AG09309 (cell line): ENCODE measurements around the gene CDK8.

ENCODE experiments used
- DNase-seq: peaks from one replicate; pipeline ENCODE4 v3.0.0-alpha.2; 2010; ENCODE audit warnings: low read depth
- H3K4me3 ChIP-seq: 2 replicates; pipeline ENCODE4 v1.5.1; 2011; ENCODE audit warnings: mild to moderate bottlenecking, low read depth, low read length, moderate library complexity; ENCODE audit not compliant: control insufficient read depth
- CTCF ChIP-seq: IDR thresholded peaks from 2 replicates; pipeline ENCODE4 v1.5.1; 2011; ENCODE audit warnings: mild to moderate bottlenecking, low read depth, low read length, inconsistent platforms; ENCODE audit not compliant: insufficient read depth, control insufficient read depth; ENCODE audit errors: missing control alignments

Gene CDK8

DNA sequence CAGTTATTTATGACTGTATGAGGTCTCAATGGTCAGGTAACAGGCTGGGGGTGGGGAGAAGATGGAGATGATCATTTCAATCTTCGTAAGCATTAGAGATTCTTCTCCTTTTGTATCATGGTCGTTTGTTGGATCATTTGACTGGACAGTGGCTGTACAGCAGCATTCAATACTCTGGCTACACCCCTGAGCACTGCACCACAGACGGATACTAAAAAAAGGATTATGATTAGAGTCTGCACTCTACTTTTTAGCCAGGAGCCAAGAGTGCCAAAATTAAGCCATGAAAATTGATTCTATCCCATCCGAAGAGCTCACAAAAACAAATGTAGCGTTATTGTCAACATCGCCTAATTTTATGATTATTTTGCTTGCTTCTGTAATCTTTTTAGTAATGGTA, 41.9 kb downstream of the CDK8 start:
- DNase-seq: no peak
- no peak overlapping the region for H3K4me3 ChIP-seq
- TF ChIP-seq CTCF: no peak

GRCh38 chr13:26299168-26299750, 45.3 kb downstream of the CDK8 start:
- H3K4me3 ChIP-seq: no peak overlapping the region
- DNase-seq: no peak
- no peak for TF ChIP-seq CTCF

GRCh38 chr13:26300140-26300539, 46.2 kb downstream of the CDK8 start:
- no peak for DNase-seq
- TF ChIP-seq CTCF: no peak

GRCh38 chr13:26305676-26306075, 51.7 kb downstream of the CDK8 start:
- no peak for DNase-seq
- TF ChIP-seq CTCF: no peak
- H3K4me3 ChIP-seq: no peak overlapping the region

More at GRCh38 chr13:26300140-26300539, 46.2 kb downstream of the CDK8 start:
- no peak overlapping the region for H3K4me3 ChIP-seq

- no peak overlapping the region for H3K4me3 ChIP-seq
- no peak for TF ChIP-seq CTCF
- DNase-seq: no peak
Observed at GRCh38 chr13:26307701-26308100, 53.8 kb downstream of the CDK8 start.

GRCh38 chr13:26308250-26308649, 54.3 kb downstream of the CDK8 start:
- TF ChIP-seq CTCF: no peak
- H3K4me3 ChIP-seq: no peak overlapping the region
- no peak for DNase-seq

DNA sequence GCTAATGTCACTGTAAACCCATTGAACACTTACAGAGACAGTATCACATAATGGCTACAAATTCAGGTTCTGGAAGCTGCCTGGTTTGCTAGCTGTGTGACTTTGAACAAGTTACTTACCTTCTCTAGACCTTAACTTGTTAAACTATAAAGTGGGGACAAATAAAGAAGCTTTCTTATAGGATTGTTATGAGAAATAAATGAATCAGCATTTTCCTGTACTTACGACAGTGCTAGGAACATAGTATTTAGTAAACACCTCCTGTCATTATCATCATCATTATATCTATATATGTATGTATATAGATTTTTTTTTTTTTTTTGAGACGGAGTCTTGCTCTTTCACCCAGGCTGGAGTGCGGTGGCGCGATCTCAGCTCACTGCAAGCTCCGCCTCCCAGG, 54.9 kb downstream of the CDK8 start:
- TF ChIP-seq CTCF: no peak
- no peak for DNase-seq

More for the DNA sequence above, 54.9 kb downstream of the CDK8 start:
- H3K4me3 ChIP-seq: no peak overlapping the region
